ENCODE data around the gene SLC1A2.

GRCh38 chr11:35376613-35377012, 42.7 kb downstream of the SLC1A2 start:
- no peak for TF ChIP-seq CTCF (IDR thresholded peaks at IDR 0.05)
- TF ChIP-seq POLR2A (IDR thresholded peaks at IDR 0.05), result no peak

Data from lower leg skin (tissue), 3 donors.